IMR-90 (cell line): ENCODE measurements around the gene KRTAP6-2. TPM values are rescaled to one million over a fixed set of nuclear protein-coding genes. Genes with fewer than 3 reads are reported as not detected.

Experiments used
- ATAC-seq: fragments of 200-7000 bp; cut with Tn5 transposase; 2 replicates; pipeline ENCODE4 v1.9.1; 2020; ENCODE audit warnings: low read depth, mild to moderate bottlenecking, moderate library complexity
- BruUV-seq: library from RNA; stranded (reverse); fragments of 400-500 nt; replicated peaks from 2 replicates; lab custom pipeline; 2021; lab: Mats Ljungman, UMichigan
- CTCF ChIA-PET: fragments of 300-600 bp; formaldehyde crosslinking; extraction: SDS; loops from one replicate; lab custom pipeline; 2021; ENCODE audit warnings: antibody characterized with exemption; lab: Yijun Ruan, JAX
- POLR2A ChIA-PET: fragments of 300-600 bp; sonication (Branson Sonifier 250); formaldehyde crosslinking; loops from one replicate; lab custom pipeline; 2022; ENCODE audit warnings: antibody characterized with exemption; ENCODE audit not compliant: unreplicated experiment; lab: Charles Lee
- DNase-seq: peaks from one replicate; pipeline ENCODE4 v3.0.0; 2013
- H2AFZ ChIP-seq: replicated peaks from 2 replicates; pipeline ENCODE3; 2013; ENCODE audit warnings: low read length, mild to moderate bottlenecking; ENCODE audit not compliant: poor library complexity
- H2AK5ac ChIP-seq: 2 replicates; pipeline ENCODE4 v1.6.1; 2013; ENCODE audit warnings: low read depth, low read length, inconsistent platforms
- H2AK9ac ChIP-seq: replicated peaks from 2 replicates; pipeline ENCODE3; 2013; ENCODE audit warnings: mild to moderate bottlenecking, low read depth, low read length, moderate library complexity; ENCODE audit not compliant: poor library complexity
- H2BK120ac ChIP-seq: 2 replicates; pipeline ENCODE4 v1.6.1; 2013; ENCODE audit warnings: low read depth, low read length, inconsistent platforms
- H2BK15ac ChIP-seq: 3 replicates; pipeline ENCODE4 v1.6.1; 2013; ENCODE audit warnings: low read depth, low read length, inconsistent platforms
- H2BK20ac ChIP-seq: 2 replicates; pipeline ENCODE4 v1.6.1; 2013; ENCODE audit warnings: low read depth, mild to moderate bottlenecking, inconsistent platforms, low read length, moderate library complexity
- H2BK5ac ChIP-seq: 2 replicates; pipeline ENCODE4 v1.6.1; 2013; ENCODE audit warnings: mild to moderate bottlenecking, low read depth, low read length, inconsistent platforms; ENCODE audit not compliant: poor library complexity, severe bottlenecking
- H3K14ac ChIP-seq: replicated peaks from 2 replicates; pipeline ENCODE4 v1.6.1; 2013; ENCODE audit warnings: low read depth, low read length, inconsistent platforms
- H3K18ac ChIP-seq: 2 replicates; pipeline ENCODE4 v1.6.1; 2013; ENCODE audit warnings: low read depth, low read length, control low read depth
- H3K23ac ChIP-seq: 2 replicates; pipeline ENCODE4 v1.6.1; 2013; ENCODE audit warnings: low read depth, low read length, inconsistent platforms
- H3K27ac ChIP-seq: 2 replicates; pipeline ENCODE4 v1.5.1; 2013; ENCODE audit warnings: mild to moderate bottlenecking, control low read depth, low read length; ENCODE audit not compliant: insufficient read depth
- H3K27me3 ChIP-seq: 2 replicates; pipeline ENCODE4 v1.6.1; 2013; ENCODE audit warnings: low read length; ENCODE audit not compliant: control insufficient read depth, insufficient read depth
- H3K36me3 ChIP-seq: 2 replicates; pipeline ENCODE4 v1.6.1; 2013; ENCODE audit warnings: low read length, mixed read lengths; ENCODE audit not compliant: control insufficient read depth, insufficient read depth
- H3K4ac ChIP-seq: 2 replicates; pipeline ENCODE4 v1.6.1; 2013; ENCODE audit warnings: low read depth, low read length, inconsistent platforms
- H3K4me1 ChIP-seq: 2 replicates; pipeline ENCODE4 v1.6.1; 2013; ENCODE audit warnings: low read length, mixed read lengths; ENCODE audit not compliant: control insufficient read depth, insufficient read depth
- H3K4me2 ChIP-seq: 2 replicates; pipeline ENCODE4 v1.6.1; 2013; ENCODE audit warnings: low read depth, mild to moderate bottlenecking, control low read depth, low read length, moderate library complexity
- H3K4me3 ChIP-seq: 2 replicates; pipeline ENCODE4 v1.5.1; 2013; ENCODE audit warnings: low read depth, mild to moderate bottlenecking, control low read depth, low read length, moderate library complexity; ENCODE audit not compliant: insufficient read depth
- H3K56ac ChIP-seq: 2 replicates; pipeline ENCODE4 v1.6.1; 2013; ENCODE audit warnings: low read length, inconsistent platforms; ENCODE audit not compliant: insufficient read depth; ENCODE audit errors: extremely low read depth
- H3K79me1 ChIP-seq, 2 experiments: 2 replicates each; pipeline ENCODE4 v1.6.1; 2013; ENCODE audit warnings: low read length in 2 of 2, inconsistent platforms in 1 of 2, low read depth in 1 of 2
- H3K9ac ChIP-seq: 2 replicates; pipeline ENCODE4 v1.6.1; 2013; ENCODE audit warnings: low read depth, low read length, control low read depth
- H3K9me1 ChIP-seq: 2 replicates; pipeline ENCODE4 v1.6.1; 2013; ENCODE audit warnings: low read length, inconsistent platforms; ENCODE audit not compliant: insufficient read depth
- H3K9me3 ChIP-seq: 2 replicates; pipeline ENCODE4 v1.6.1; 2013; ENCODE audit warnings: low read length; ENCODE audit not compliant: control insufficient read depth, insufficient read depth
- H4K20me1 ChIP-seq: 2 replicates; pipeline ENCODE4 v1.6.1; 2013; ENCODE audit warnings: low read length, inconsistent platforms; ENCODE audit not compliant: insufficient read depth
- H4K5ac ChIP-seq: 2 replicates; pipeline ENCODE4 v1.6.1; 2013; ENCODE audit warnings: mild to moderate bottlenecking, low read depth, low read length, control low read depth
- H4K8ac ChIP-seq, 2 experiments: 2 replicates each; pipeline ENCODE4 v1.6.1; 2013; ENCODE audit warnings: low read depth in 2 of 2, low read length in 2 of 2, control low read depth in 1 of 2, inconsistent platforms in 1 of 2
- H4K91ac ChIP-seq: 2 replicates; pipeline ENCODE4 v1.6.1; 2013; ENCODE audit warnings: low read depth, low read length, inconsistent platforms; ENCODE audit not compliant: insufficient read depth
- BHLHE40 ChIP-seq: fragments of 150-350 bp; IDR thresholded peaks from 2 replicates; pipeline ENCODE4 v1.6.1; 2016; ENCODE audit warnings: mild to moderate bottlenecking, low read depth, low read length
- CEBPB ChIP-seq: IDR thresholded peaks from 2 replicates; pipeline ENCODE4 v1.6.1; 2012; ENCODE audit warnings: low read depth, low read length, improper control_type of control experiment
- CHD1 ChIP-seq: IDR thresholded peaks from 2 replicates; pipeline ENCODE4 v1.6.1; 2012; ENCODE audit warnings: low read depth, low read length, improper control_type of control experiment
- CTCF ChIP-seq: conservative IDR thresholded peaks from 2 replicates; pipeline ENCODE4 v1.5.1; 2012; ENCODE audit warnings: mild to moderate bottlenecking, low read depth, low read length, improper control_type of control experiment
- ELK1 ChIP-seq: fragments of 150-350 bp; IDR thresholded peaks from 2 replicates; pipeline ENCODE4 v1.6.1; 2016; ENCODE audit warnings: low read depth, mild to moderate bottlenecking, low read length, moderate library complexity, borderline replicate concordance
- FOS ChIP-seq: fragments of 150-350 bp; IDR thresholded peaks from 2 replicates; pipeline ENCODE4 v1.6.1; 2016; ENCODE audit warnings: low read depth, low read length
- MAFK ChIP-seq: IDR thresholded peaks from 2 replicates; pipeline ENCODE4 v1.6.1; 2012; ENCODE audit warnings: low read depth, low read length, improper control_type of control experiment
- MAZ ChIP-seq: IDR thresholded peaks from 2 replicates; pipeline ENCODE4 v1.6.1; 2012; ENCODE audit warnings: low read depth, mild to moderate bottlenecking, low read length, improper control_type of control experiment, moderate library complexity, borderline replicate concordance
- MXI1 ChIP-seq: IDR thresholded peaks from 2 replicates; pipeline ENCODE4 v1.6.1; 2012; ENCODE audit warnings: low read depth, mild to moderate bottlenecking, low read length, moderate library complexity, borderline replicate concordance
- NFE2L2 ChIP-seq: fragments of 150-350 bp; IDR thresholded peaks from 2 replicates; pipeline ENCODE4 v1.6.1; 2016; ENCODE audit warnings: low read depth, mild to moderate bottlenecking, low read length
- POLR2A ChIP-seq: IDR thresholded peaks from 2 replicates; pipeline ENCODE4 v1.6.1; 2012; ENCODE audit warnings: mild to moderate bottlenecking, low read depth, low read length
- RAD21 ChIP-seq: IDR thresholded peaks from 2 replicates; pipeline ENCODE4 v1.6.1; 2012; ENCODE audit warnings: low read length, improper control_type of control experiment
- RCOR1 ChIP-seq: IDR thresholded peaks from 2 replicates; pipeline ENCODE4 v1.6.1; 2012; ENCODE audit warnings: mild to moderate bottlenecking, low read length, improper control_type of control experiment; ENCODE audit not compliant: insufficient replicate concordance
- RFX5 ChIP-seq: IDR thresholded peaks from 2 replicates; pipeline ENCODE4 v1.8.0; 2012; ENCODE audit warnings: low read depth, mild to moderate bottlenecking, low read length, moderate library complexity
- SMC3 ChIP-seq: fragments of 150-350 bp; IDR thresholded peaks from 2 replicates; pipeline ENCODE4 v1.6.1; 2016; ENCODE audit warnings: low read depth, mild to moderate bottlenecking, antibody characterized with exemption, low read length, moderate library complexity
- USF2 ChIP-seq: fragments of 150-350 bp; IDR thresholded peaks from 2 replicates; pipeline ENCODE4 v1.6.1; 2017; ENCODE audit warnings: mild to moderate bottlenecking, antibody characterized with exemption, low read length, low read depth
- WGBS, 2 experiments: methylation state at CpG; one replicate each; pipeline versions ENCODE4 v1.1.5 to v1.1.7; 2013; ENCODE audit warnings: missing lambda C conversion rate in 2 of 2; ENCODE audit not compliant: insufficient read length in 1 of 2; ENCODE audit errors: extremely low coverage in 2 of 2; 5-methylcytosine and 5-hydroxymethylcytosine counted together
- dilution Hi-C: fragments of 300-500 bp; cut with HindIII; formaldehyde crosslinking; loops from one replicate; pipeline ENCODE4 v1.14.3; 2018; ENCODE audit warnings: low sequenced_read_pairs; ENCODE audit not compliant: unreplicated experiment
- in situ Hi-C: fragments of 300-500 bp; cut with MboI; formaldehyde crosslinking; loops from 3 replicates; pipeline ENCODE4 v1.14.3; 2019; ENCODE audit warnings: low sequenced_read_pairs, inconsistent platforms, mixed read lengths
- intact Hi-C: fragments of 100-400 bp; cut with micrococcal nuclease; formaldehyde crosslinking; loops from 2 replicates; pipeline ENCODE4 v1.10.0; 2022
- polyA plus RNA-seq, 3 experiments: library from polyadenylated mRNA; depleted of rRNA; stranded (reverse); fragments of >200 nt; gene quantifications; 2 replicates each; pipeline ENCODE4 v1.2.3, GENCODE V29; 2012; ENCODE audit warnings: low replicate concordance in 1 of 3
- total RNA-seq: library from RNA; depleted of rRNA; stranded (reverse); fragments of >200 nt; gene quantifications from 2 replicates; pipeline ENCODE4 v1.2.3, GENCODE V29; 2012

KRTAP6-2 gene
- total and polyA plus RNA-seq, 2 of the 4 experiments (the other 2 are of a cell fraction), result not detected

GRCh38 chr21:30620522-30620921 is 21.8 kb upstream of the KRTAP6-2 start, which contains the start of gene KRTAP20-4:
Gene KRTAP20-4, plus strand, starts transcription at chr21:30620627.
- in situ Hi-C loops (no loop called here), dilution Hi-C loops (no loop called here), intact Hi-C loops (no loop called here)
- no peak within 1 kb of the TSS for H4K91ac ChIP-seq
- H4K5ac ChIP-seq, result no peak within 1 kb of the TSS
- BruUV-seq, result no TSS peak
- no peak within 1 kb of the TSS for H3K4ac ChIP-seq
- H2AK9ac ChIP-seq, result no peak within 1 kb of the TSS
- no peak within 1 kb of the TSS for H2BK5ac ChIP-seq
- no peak within 1 kb of the TSS for H3K4me3 ChIP-seq
- no peaks in the 10 kb centered on the region for H3K36me3 ChIP-seq
- no peak within 1 kb of the TSS for H3K23ac ChIP-seq
- H3K27me3 ChIP-seq, result no peaks in the 10 kb centered on the region
- no peak within 1 kb of the TSS for H3K56ac ChIP-seq
- no peaks in the 10 kb centered on the region for H3K9me1 ChIP-seq
- ChIA-PET CTCF (no interaction called here), POLR2A (no interaction called here)
- ATAC-seq (no peak), DNase-seq (no peak)
- no peak within 1 kb of the TSS for H3K4me2 ChIP-seq
- peaks cover 15% of the 10 kb centered on the region for H3K9me3 ChIP-seq
- no peak within 1 kb of the TSS for H4K8ac ChIP-seq
- TF ChIP-seq CTCF, result no peak
- no peak for TF ChIP-seq SMC3
- no peak for TF ChIP-seq CHD1
- no peak for TF ChIP-seq CEBPB
- no peak for TF ChIP-seq FOS
- no peak for TF ChIP-seq NFE2L2
- TF ChIP-seq RFX5, result no peak
- no peak for TF ChIP-seq POLR2A
- no peak for TF ChIP-seq RAD21
- TF ChIP-seq BHLHE40, result no peak
- no peak for TF ChIP-seq USF2
- no peak for TF ChIP-seq MAFK
- TF ChIP-seq RCOR1, result no peak
- TF ChIP-seq MXI1, result no peak
- no peak for TF ChIP-seq ELK1
- no peak for TF ChIP-seq MAZ
- H2BK15ac ChIP-seq, result no peak within 1 kb of the TSS
- no peak within 1 kb of the TSS for H2BK20ac ChIP-seq
- no peak within 1 kb of the TSS for H2AK5ac ChIP-seq
- H3K27ac ChIP-seq, result no peak within 1 kb of the TSS
- H4K20me1 ChIP-seq, result no peaks in the 10 kb centered on the region
- no peak within 1 kb of the TSS for H3K9ac ChIP-seq
- H2BK120ac ChIP-seq, result no peak within 1 kb of the TSS
- no peak within 1 kb of the TSS for H2AFZ ChIP-seq
- no peak within 1 kb of the TSS for H3K18ac ChIP-seq
- no peaks in the 10 kb centered on the region for H3K79me1 ChIP-seq
- H3K4me1 ChIP-seq, result no peaks in the 10 kb centered on the region
- no CpG with 5 or more reads among the region's 3 CpGs for WGBS, 2 experiments
- H3K14ac ChIP-seq, result no peak within 1 kb of the TSS
